Liver (tissue), 9 donors: Measurements from ENCODE around the gene FGF14. TPM values are rescaled to one million over a fixed set of nuclear protein-coding genes. Genes with fewer than 3 reads are reported as not detected.

Source experiments
- DNase-seq: peaks from one replicate; pipeline ENCODE4 v3.0.0-alpha.2; 2017; ENCODE audit warnings: low spot score
- H3K27ac ChIP-seq, 2 donors: one replicate each; pipeline ENCODE4 v1.7.0; 2013; ENCODE audit warnings: inconsistent platforms in 2 of 2, low read length in 2 of 2, control low read depth in 1 of 2, low read depth in 1 of 2, mild to moderate bottlenecking in 1 of 2
- H3K27me3 ChIP-seq, 4 donors: one replicate each; pipeline versions ENCODE4 v1.6.1 to v1.7.0; 2013; ENCODE audit warnings: low read length in 3 of 4, inconsistent platforms in 1 of 4, mild to moderate bottlenecking in 1 of 4, moderate library complexity in 1 of 4; ENCODE audit not compliant: control insufficient read depth in 4 of 4, insufficient read depth in 4 of 4
- H3K36me3 ChIP-seq, 4 donors: one replicate each; pipeline versions ENCODE4 v1.6.1 to v1.7.0; 2013; ENCODE audit warnings: low read length in 3 of 4, mild to moderate bottlenecking in 3 of 4, low read depth in 1 of 4, moderate library complexity in 1 of 4; ENCODE audit not compliant: control insufficient read depth in 4 of 4, insufficient read depth in 3 of 4
- H3K4me1 ChIP-seq, 4 donors: one replicate each; pipeline versions ENCODE4 v1.6.1 to v1.7.0; 2013; ENCODE audit warnings: low read length in 3 of 4, mild to moderate bottlenecking in 3 of 4, moderate library complexity in 1 of 4; ENCODE audit not compliant: control insufficient read depth in 4 of 4, insufficient read depth in 4 of 4
- H3K4me3 ChIP-seq, 3 donors: one replicate each; pipeline versions ENCODE4 v1.6.1 to v1.7.0; 2013; ENCODE audit warnings: low read length in 3 of 3, control low read depth in 1 of 3, low read depth in 1 of 3, mild to moderate bottlenecking in 1 of 3
- H3K9ac ChIP-seq, 2 donors: one replicate each; pipeline ENCODE4 v1.7.0; 2013; ENCODE audit warnings: low read length in 2 of 2, mild to moderate bottlenecking in 2 of 2, moderate library complexity in 2 of 2, control low read depth in 1 of 2, low read depth in 1 of 2
- H3K9me3 ChIP-seq, 4 donors: one replicate each; pipeline versions ENCODE4 v1.6.1 to v1.7.0; 2013; ENCODE audit warnings: low read length in 3 of 4; ENCODE audit not compliant: control insufficient read depth in 4 of 4
- ATF3 ChIP-seq: IDR thresholded peaks from 2 replicates; pipeline ENCODE4 v1.6.1; 2016; ENCODE audit warnings: antibody characterized with exemption
- CTCF ChIP-seq: fragments of 150-350 bp; IDR thresholded peaks from 2 replicates; pipeline ENCODE4 v1.5.1; 2017; ENCODE audit warnings: improper control_type of control experiment, low read depth, low read length; ENCODE audit not compliant: missing input control
- EGR1 ChIP-seq, 2 donors: IDR thresholded peaks; 2 replicates each; pipeline ENCODE4 v1.6.1; 2016 to 2018; ENCODE audit warnings: antibody characterized with exemption in 2 of 2, low read depth in 2 of 2
- FOXA1 ChIP-seq: IDR thresholded peaks from 2 replicates; pipeline ENCODE4 v1.6.1; 2016; ENCODE audit warnings: antibody characterized with exemption
- FOXA2 ChIP-seq: IDR thresholded peaks from 2 replicates; pipeline ENCODE4 v1.6.1; 2016; ENCODE audit warnings: antibody characterized with exemption
- GABPA ChIP-seq, 2 donors: IDR thresholded peaks in 1 of 2; conservative IDR thresholded peaks in 1 of 2; 2 replicates each; pipeline ENCODE4 v1.6.1; 2016; ENCODE audit warnings: antibody characterized with exemption in 2 of 2, mild to moderate bottlenecking in 1 of 2, moderate library complexity in 1 of 2
- HNF4A ChIP-seq, 2 donors: conservative IDR thresholded peaks; 2 replicates each; pipeline ENCODE4 v1.6.1; 2016; ENCODE audit warnings: antibody characterized with exemption in 2 of 2, mild to moderate bottlenecking in 2 of 2
- HNF4G ChIP-seq: IDR thresholded peaks from 2 replicates; pipeline ENCODE4 v1.6.1; 2016; ENCODE audit warnings: antibody characterized with exemption
- MAX ChIP-seq: IDR thresholded peaks from 2 replicates; pipeline ENCODE4 v1.6.1; 2016; ENCODE audit warnings: antibody characterized with exemption
- NR2F2 ChIP-seq: IDR thresholded peaks from 2 replicates; pipeline ENCODE4 v1.6.1; 2016; ENCODE audit warnings: antibody characterized with exemption
- RAD21 ChIP-seq, 2 donors: IDR thresholded peaks; 2 replicates each; pipeline ENCODE4 v1.6.1; 2016; ENCODE audit warnings: antibody characterized with exemption in 2 of 2, mild to moderate bottlenecking in 2 of 2
- REST ChIP-seq: IDR thresholded peaks from 2 replicates; pipeline ENCODE4 v1.6.1; 2016; ENCODE audit warnings: antibody characterized with exemption, mild to moderate bottlenecking
- RXRA ChIP-seq, 2 donors: IDR thresholded peaks; 2 replicates each; pipeline ENCODE4 v1.6.1; 2017 to 2018; ENCODE audit warnings: antibody characterized with exemption in 2 of 2, mild to moderate bottlenecking in 1 of 2
- SP1 ChIP-seq: IDR thresholded peaks from 2 replicates; pipeline ENCODE4 v1.6.1; 2018; ENCODE audit warnings: antibody characterized with exemption, mild to moderate bottlenecking
- TAF1 ChIP-seq: conservative IDR thresholded peaks from 2 replicates; pipeline ENCODE4 v1.6.1; 2016; ENCODE audit warnings: antibody characterized with exemption, mild to moderate bottlenecking
- YY1 ChIP-seq: IDR thresholded peaks from 2 replicates; pipeline ENCODE4 v1.6.1; 2016; ENCODE audit warnings: antibody characterized with exemption, mild to moderate bottlenecking
- ZBTB33 ChIP-seq: IDR thresholded peaks from 2 replicates; pipeline ENCODE4 v1.6.1; 2016; ENCODE audit warnings: antibody characterized with exemption
- WGBS: extraction: QIAGEN DNeasy Blood & Tissue Kit; methylation state at CpG from one replicate; pipeline ENCODE4 v1.1.7; 2013; 5-methylcytosine and 5-hydroxymethylcytosine counted together
- polyA plus RNA-seq, 2 donors: library from polyadenylated mRNA; stranded (reverse) in 1 of 2; unstranded in 1 of 2; fragments of 200-250 nt in 1 of 2; fragments of >200 nt in 1 of 2; fragmentation: Nextera tagmentation in 1 of 2; extraction: Ambion mirVana in 1 of 2; gene quantifications; one replicate each; pipeline versions ENCODE4 v1.2.1 to v1.2.3, GENCODE V29; 2013 to 2015
- total RNA-seq, 2 donors: library from RNA; depleted of rRNA; stranded (reverse); fragments of >200 nt; gene quantifications; one replicate each; pipeline ENCODE4 v1.2.3, GENCODE V29; 2014
- donor health status: healthy.
- donor health status: healthy.
- donor health status: healthy.
- donor health status: healthy.
- donor health status: healthy.

Gene FGF14
- total and polyA plus RNA-seq, 4 donors = 0.05 to 3.3 (median 1.0) TPM

- TF ChIP-seq REST = no peak
- no peak for TF ChIP-seq NR2F2
- TF ChIP-seq RXRA (IDR thresholded peaks at IDR 0.05) = no peak
- TF ChIP-seq EGR1 (IDR thresholded peaks at IDR 0.05; ENCODE audit: low read depth in 2 of 2) = no peak
Measured at GRCh38 chr13:102323505-102323904, 78.3 kb downstream of the FGF14 start (continued).

- Histone ChIP-seq H3K9me3 (no peaks in the 10 kb centered on the region), H3K9ac (no peak overlapping the region), H3K27ac (no peak overlapping the region), H3K27me3 (no peaks in the 10 kb centered on the region), H3K4me3 (no peak overlapping the region), H3K4me1 (peaks cover 7 to 27% (median 11%) of the 10 kb centered on the region in 4 donors), H3K36me3 (no peaks in the 10 kb centered on the region)
- WGBS = 90% methylated on average over 1 of the region's 1 CpG
- no peak for DNase-seq
- TF ChIP-seq HNF4A (conservative IDR thresholded peaks at IDR 0.05) (no peak), SP1 (no peak), EGR1 (IDR thresholded peaks at IDR 0.05; ENCODE audit: low read depth in 2 of 2) (no peak), GABPA (IDR thresholded peaks at IDR 0.05 in 1 of 2, conservative IDR thresholded peaks at IDR 0.05 in 1 of 2) (no peak), ZBTB33 (no peak)
Measured at GRCh38 chr13:102323012-102323411, 78.8 kb downstream of the FGF14 start.

GRCh38 chr13:102322211-102322610 is 79.6 kb downstream of the FGF14 start:
- H3K4me3 ChIP-seq = no peak overlapping the region
- peaks cover 8 to 25% (median 11%) of the 10 kb centered on the region in 4 donors for H3K4me1 ChIP-seq
- no peak overlapping the region for H3K27ac ChIP-seq
- WGBS = 68% methylated on average over 3 of the region's 3 CpGs
- H3K27me3 ChIP-seq = no peaks in the 10 kb centered on the region
- no peak for DNase-seq
- no peak overlapping the region for H3K9ac ChIP-seq
- H3K36me3 ChIP-seq = no peaks in the 10 kb centered on the region
- H3K9me3 ChIP-seq = no peaks in the 10 kb centered on the region
- TF ChIP-seq YY1 (no peak), FOXA2 (no peak), NR2F2 (no peak), RXRA (IDR thresholded peaks at IDR 0.05) (no peak), TAF1 (no peak), CTCF (no peak), REST (no peak), MAX (no peak), SP1 (no peak), ZBTB33 (no peak), EGR1 (IDR thresholded peaks at IDR 0.05; ENCODE audit: low read depth in 2 of 2) (no peak), HNF4G (no peak), RAD21 (IDR thresholded peaks at IDR 0.05) (no peak), FOXA1 (no peak), ATF3 (no peak)
